Fibroblast of villous mesenchyme (primary cell): Measurements from ENCODE around the gene CHD9NB. TPM values are rescaled to one million over a fixed set of nuclear protein-coding genes. Genes with fewer than 3 reads are reported as not detected.
"Not testable (repeated sequence)": the region's sequence is repeated elsewhere in the genome, so short reads cannot be mapped to it uniquely, and the experiment has no call there.

Experiments
- DNase-seq: peaks from one replicate; pipeline ENCODE4 v3.0.0-alpha.2; 2010; ENCODE audit warnings: low read depth
- H3K4me3 ChIP-seq: 2 replicates; pipeline ENCODE4 v1.5.1; 2011; ENCODE audit warnings: low read depth, mild to moderate bottlenecking, low read length
- CTCF ChIP-seq: IDR thresholded peaks from 2 replicates; pipeline ENCODE4 v1.5.1; 2012; ENCODE audit warnings: low read depth, mild to moderate bottlenecking, low read length; ENCODE audit not compliant: insufficient read depth
- total RNA-seq: library from RNA; depleted of rRNA; stranded (reverse); fragments of >200 nt; gene quantifications from 2 replicates; pipeline ENCODE4 v1.2.3, GENCODE V29; 2012

Gene CHD9NB
- total RNA-seq, 1 donor: 2.6 TPM

GRCh38 chr16:53048139-53048915 lies 4.4 kb downstream of the CHD9NB start:
- no peak for TF ChIP-seq CTCF
- no peak overlapping the region for H3K4me3 ChIP-seq
- no peak for DNase-seq

GRCh38 chr16:53047515-53047914 lies 5.2 kb downstream of the CHD9NB start:
- not testable (repeated sequence) for H3K4me3 ChIP-seq, DNase-seq

GRCh38 chr16:53045341-53046220 lies 7.1 kb downstream of the CHD9NB start:
- no peak for DNase-seq
- TF ChIP-seq CTCF: no peak
- no peak overlapping the region for H3K4me3 ChIP-seq

- TF ChIP-seq CTCF: no peak
- DNase-seq: no peak
- H3K4me3 ChIP-seq: no peak overlapping the region
Observed at GRCh38 chr16:53043986-53044601, 8.6 kb downstream of the CHD9NB start.

- DNase-seq: no peak
- H3K4me3 ChIP-seq: no peak overlapping the region
- TF ChIP-seq CTCF: no peak
Observed at GRCh38 chr16:53043428-53043831, 9.3 kb downstream of the CHD9NB start.

- TF ChIP-seq CTCF: no peak
- DNase-seq: no peak
Observed at GRCh38 chr16:53042235-53042701, 10.4 kb downstream of the CHD9NB start.

More at GRCh38 chr16:53042235-53042701, 10.4 kb downstream of the CHD9NB start:
- no peak overlapping the region for H3K4me3 ChIP-seq
